ENCODE results near the gene BABAM1. TPM values are rescaled to one million over a fixed set of nuclear protein-coding genes. Genes with fewer than 3 reads are reported as not detected.

BABAM1 gene
- total RNA-seq, 1 donor, result 59.3 TPM

DNA sequence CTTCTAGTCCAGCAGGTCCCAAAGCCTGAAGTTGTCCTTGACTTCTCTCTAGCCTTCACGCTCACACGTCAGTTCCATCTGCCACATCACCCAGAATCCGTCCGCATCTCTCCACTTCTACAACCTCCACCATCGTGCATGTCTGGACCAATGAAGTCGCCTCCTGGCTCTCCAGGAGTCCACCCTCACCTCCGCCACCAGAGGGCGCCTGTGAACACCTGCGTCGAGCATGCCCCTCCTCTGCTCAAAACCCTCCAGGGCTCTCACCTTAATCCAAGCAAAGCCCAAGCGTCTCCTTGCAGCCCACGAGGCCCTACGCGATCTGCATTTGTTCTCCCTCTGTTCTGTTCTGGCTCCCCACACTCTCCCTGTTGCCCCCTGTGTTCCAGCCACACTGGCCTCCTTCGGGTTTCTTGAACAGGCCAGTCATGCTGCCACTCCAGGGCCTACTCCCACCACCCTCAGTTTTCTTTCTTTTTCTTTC is 6.4 kb upstream of the BABAM1 start:
- no peak overlapping the region for H3K4me3 ChIP-seq (ENCODE audit: low read depth, low read length)
- DNase-seq (ENCODE audit: low read depth), result peak; percentile 75
- TF ChIP-seq, protein P1, sequence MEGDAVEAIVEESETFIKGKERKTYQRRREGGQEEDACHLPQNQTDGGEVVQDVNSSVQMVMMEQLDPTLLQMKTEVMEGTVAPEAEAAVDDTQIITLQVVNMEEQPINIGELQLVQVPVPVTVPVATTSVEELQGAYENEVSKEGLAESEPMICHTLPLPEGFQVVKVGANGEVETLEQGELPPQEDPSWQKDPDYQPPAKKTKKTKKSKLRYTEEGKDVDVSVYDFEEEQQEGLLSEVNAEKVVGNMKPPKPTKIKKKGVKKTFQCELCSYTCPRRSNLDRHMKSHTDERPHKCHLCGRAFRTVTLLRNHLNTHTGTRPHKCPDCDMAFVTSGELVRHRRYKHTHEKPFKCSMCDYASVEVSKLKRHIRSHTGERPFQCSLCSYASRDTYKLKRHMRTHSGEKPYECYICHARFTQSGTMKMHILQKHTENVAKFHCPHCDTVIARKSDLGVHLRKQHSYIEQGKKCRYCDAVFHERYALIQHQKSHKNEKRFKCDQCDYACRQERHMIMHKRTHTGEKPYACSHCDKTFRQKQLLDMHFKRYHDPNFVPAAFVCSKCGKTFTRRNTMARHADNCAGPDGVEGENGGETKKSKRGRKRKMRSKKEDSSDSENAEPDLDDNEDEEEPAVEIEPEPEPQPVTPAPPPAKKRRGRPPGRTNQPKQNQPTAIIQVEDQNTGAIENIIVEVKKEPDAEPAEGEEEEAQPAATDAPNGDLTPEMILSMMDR (IDR thresholded peaks at IDR 0.05; ENCODE audit: insufficient read depth, low read length), result peak; percentile 92

DNA sequence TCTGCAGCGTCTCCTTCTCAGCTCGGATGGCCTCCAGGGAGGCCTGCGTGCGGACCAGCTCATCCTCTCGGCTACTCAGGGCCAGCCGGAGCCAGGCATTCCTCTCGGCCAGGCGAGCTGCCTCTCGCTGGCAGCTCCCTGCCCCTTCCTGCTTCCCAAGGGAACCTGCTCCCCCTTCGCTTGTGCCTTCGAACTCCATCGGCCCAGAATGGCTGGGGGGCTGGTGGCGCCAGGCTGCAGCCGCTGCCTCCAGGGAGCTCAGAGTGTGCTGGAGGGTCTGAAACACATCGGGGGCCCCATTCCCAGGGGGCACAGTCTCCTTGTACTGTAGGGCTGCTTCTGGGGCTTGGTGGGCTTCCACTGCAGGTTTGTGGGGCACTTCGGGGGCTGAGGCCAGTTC is 4.7 kb upstream of the BABAM1 start:
- TF ChIP-seq, protein P1 (IDR thresholded peaks at IDR 0.05; ENCODE audit: insufficient read depth, low read length), result no peak
- DNase-seq (ENCODE audit: low read depth), result no peak
- H3K4me3 ChIP-seq (ENCODE audit: low read depth, low read length), result no peak overlapping the region

- no peak for DNase-seq (ENCODE audit: low read depth)
- TF ChIP-seq, protein P1 (IDR thresholded peaks at IDR 0.05; ENCODE audit: insufficient read depth, low read length), result no peak
Observed at GRCh38 chr19:17263712-17264640, 3.3 kb upstream of the BABAM1 start.

DNA sequence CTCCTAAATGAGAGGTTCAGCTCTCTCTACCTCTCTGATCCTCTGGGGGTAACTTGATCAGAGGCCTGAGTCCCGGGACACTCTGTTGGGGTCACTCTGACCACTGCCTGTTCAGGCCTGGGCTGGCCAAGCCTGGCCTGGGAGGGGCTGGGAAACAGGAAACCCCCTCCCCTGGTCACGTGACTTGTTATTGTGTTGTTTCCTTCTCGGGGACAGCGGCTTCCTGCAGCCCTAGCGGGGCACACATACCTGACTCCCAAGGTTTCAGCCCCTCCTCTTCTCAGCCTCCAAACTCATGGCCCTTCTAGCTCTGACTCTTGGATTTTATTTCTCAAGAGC is 2.6 kb upstream of the BABAM1 start, which contains the start of gene USHBP1:
TSS of gene USHBP1 (minus strand) at position 105 of the 339 bp plus-strand sequence. CDS start 446 bp downstream, outside the sequence.
- H3K4me3 ChIP-seq (ENCODE audit: low read depth, low read length), result no peak within 1 kb of the TSS
- no peak for DNase-seq (ENCODE audit: low read depth)
- TF ChIP-seq, protein P1 (IDR thresholded peaks at IDR 0.05; ENCODE audit: insufficient read depth, low read length), result no peak

More at GRCh38 chr19:17263712-17264640, 3.3 kb upstream of the BABAM1 start:
- H3K4me3 ChIP-seq (ENCODE audit: low read depth, low read length), result no peak overlapping the region

DNA sequence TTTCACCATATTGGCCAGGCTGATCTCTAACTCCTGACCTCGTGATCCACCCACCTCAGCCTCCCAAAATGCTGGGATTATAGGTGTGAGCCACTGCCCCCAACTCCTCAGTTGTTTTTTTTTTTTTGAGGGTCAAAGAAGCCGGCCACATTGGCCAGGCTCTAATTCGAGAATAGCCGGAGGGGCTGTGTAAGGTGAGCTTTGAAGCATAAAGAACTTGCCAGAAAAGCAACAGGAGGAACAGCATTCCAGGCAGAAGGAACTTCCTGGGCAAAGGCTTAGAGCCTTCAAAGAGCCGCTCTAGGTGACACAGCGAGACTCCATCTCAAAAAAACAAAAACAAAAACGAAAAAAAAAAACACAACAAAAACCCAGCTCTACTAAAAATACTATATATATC is 1.2 kb upstream of the BABAM1 start:
- no peak overlapping the region for H3K4me3 ChIP-seq (ENCODE audit: low read depth, low read length)
- no peak for DNase-seq (ENCODE audit: low read depth)
- TF ChIP-seq, protein P1 (IDR thresholded peaks at IDR 0.05; ENCODE audit: insufficient read depth, low read length), result no peak

GRCh38 chr19:17266589-17266974 is 661 bp upstream of the BABAM1 start:
- no peak overlapping the region for H3K4me3 ChIP-seq (ENCODE audit: low read depth, low read length)
- TF ChIP-seq, protein P1 (IDR thresholded peaks at IDR 0.05; ENCODE audit: insufficient read depth, low read length), result no peak
- DNase-seq (ENCODE audit: low read depth), result no peak
